Measurements from ENCODE around the gene FBN3.
"Not testable (repeated sequence)": the region's sequence is repeated elsewhere in the genome, so short reads cannot be mapped to it uniquely, and the experiment has no call there.

The FBN3 gene

DNA sequence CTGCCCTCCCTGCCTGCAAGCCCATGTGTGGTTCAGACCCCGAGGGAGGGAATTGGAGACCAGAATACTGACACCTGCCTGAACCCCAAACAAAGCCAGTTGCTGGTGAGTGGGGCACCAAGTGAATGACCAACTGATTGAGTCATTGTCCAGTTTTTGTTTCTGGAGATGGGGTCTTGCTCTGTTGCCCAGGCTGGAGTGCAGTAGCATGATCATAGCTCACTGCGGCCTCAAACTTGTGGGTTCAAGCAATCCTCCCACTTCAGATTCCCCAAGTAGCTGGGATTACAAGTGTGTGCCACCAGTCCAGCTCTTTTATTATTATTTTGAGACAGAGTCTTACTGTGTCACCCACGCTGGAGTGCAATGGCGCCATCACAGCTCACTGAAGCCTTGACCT is 92.9 kb downstream of the FBN3 start:
- DNase-seq (ENCODE audit: low spot score), result no peak

DNA sequence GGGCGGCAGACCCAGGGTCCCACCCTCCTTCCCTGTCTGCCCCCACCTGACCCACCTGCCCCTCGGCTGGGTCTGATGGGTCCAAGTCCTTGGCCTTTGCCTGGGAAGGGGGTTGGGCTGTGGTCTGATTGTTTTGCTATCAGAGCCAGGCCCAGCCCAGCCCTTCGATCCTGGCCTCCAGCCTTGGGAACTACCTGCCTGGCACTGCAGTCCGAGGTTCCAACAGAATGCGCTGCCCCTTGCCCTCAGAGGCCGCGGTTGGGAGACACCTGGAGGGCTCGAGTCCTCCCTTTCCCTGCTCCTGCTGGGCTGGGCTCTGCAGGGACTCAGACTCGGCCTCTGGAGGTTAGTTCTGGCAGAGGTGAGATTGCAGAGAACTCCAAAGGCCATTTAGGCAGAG is 95.2 kb downstream of the FBN3 start:
- DNase-seq (ENCODE audit: low spot score), result no peak

DNA sequence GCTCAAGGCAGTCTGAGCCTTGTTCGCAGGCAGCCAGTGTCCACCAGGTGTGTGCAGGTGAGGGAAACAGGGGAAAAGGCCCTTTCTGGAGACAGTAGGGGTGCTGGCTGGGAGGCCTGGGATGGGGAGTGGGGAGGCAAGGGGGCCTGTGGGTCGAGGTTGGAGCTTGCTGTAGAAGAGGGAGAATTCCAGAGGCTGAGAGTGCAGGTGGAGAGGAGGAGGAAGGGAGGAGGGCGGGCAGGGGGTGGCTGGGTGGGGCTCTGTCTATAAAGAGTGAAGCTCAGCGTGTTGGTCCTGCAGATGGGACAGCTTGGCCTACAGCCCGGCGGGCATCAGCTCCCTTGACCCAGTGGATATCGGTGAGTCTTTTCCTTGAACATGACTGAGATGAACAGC is 96.9 kb downstream of the FBN3 start, which contains the start of gene CCL25:
TSS of gene CCL25 (plus strand) at position 297 of the 396 bp plus-strand sequence. CDS start 290 bp downstream, outside the sequence.
- DNase-seq (ENCODE audit: low spot score), result no peak

DNA sequence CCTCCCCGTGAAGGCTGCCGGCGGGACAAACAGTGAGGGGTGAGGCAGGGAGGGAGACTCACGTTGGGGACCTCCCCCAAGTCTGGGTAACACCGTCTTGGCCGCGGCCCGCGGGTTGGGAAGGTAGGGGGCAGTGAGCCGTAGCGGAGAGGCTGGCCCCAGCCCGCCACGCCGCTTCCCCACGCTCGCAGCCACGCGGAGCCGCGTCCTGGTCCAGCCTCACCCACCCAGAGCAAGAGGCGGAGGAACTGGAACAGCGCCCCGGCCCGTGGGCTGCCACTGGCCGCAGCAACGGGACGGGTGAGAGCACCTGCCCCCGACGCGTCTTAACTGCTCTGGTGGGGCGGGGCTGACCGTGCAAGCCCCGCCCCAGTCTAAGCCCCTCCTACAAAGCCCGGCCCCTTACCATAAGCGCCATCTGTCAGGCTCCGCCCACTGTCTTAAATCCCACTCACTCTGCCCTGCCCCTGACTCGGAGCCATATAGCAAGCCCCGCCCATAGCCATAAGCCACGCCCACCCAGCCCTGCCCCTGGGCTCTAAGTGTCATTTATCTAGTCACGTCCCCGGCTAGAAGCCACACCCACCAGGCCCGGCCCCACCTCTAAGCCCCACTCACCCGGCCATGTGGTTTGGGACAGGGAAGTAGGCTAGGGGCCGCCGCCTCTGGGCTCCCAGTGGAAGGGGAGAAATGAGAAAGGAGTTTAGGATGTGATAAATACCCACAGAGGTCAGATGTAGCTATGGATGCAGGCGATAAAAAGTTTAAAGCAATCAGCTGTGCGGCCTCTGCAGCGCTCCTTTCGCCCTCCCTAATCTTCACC is 98.9 kb downstream of the FBN3 start:
- DNase-seq (ENCODE audit: low spot score), result peak; percentile 97

DNA sequence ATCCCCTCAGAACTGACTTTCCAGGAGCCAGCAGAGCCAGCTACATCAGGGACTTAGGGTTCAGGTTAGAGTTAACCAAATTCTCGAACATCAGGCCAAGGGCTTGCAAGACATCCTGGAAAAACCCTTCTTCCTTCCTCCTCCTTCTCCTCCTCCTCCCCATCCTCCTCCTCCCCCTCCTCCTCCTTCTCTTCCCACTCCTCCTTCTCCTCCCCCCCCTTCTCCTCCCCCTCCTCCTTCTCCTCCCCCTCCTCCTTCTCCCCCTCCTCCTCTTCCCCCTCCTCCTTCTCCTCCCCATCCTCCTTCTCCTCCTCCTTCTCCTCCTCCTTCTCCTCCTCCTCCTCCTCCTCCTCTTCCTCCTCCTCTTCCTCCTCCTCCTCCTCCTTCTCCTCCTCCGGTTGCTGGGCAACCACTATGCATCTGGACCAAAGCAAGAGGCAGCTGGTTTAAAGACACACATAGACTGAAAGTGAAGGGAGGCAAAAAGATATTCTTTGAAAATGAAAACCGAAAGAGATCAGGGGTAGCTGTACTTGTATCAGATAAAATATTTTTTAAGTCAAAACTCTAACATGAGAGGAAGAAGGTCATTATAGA is 102.7 kb downstream of the FBN3 start:
- DNase-seq (ENCODE audit: low spot score), result no peak

DNA sequence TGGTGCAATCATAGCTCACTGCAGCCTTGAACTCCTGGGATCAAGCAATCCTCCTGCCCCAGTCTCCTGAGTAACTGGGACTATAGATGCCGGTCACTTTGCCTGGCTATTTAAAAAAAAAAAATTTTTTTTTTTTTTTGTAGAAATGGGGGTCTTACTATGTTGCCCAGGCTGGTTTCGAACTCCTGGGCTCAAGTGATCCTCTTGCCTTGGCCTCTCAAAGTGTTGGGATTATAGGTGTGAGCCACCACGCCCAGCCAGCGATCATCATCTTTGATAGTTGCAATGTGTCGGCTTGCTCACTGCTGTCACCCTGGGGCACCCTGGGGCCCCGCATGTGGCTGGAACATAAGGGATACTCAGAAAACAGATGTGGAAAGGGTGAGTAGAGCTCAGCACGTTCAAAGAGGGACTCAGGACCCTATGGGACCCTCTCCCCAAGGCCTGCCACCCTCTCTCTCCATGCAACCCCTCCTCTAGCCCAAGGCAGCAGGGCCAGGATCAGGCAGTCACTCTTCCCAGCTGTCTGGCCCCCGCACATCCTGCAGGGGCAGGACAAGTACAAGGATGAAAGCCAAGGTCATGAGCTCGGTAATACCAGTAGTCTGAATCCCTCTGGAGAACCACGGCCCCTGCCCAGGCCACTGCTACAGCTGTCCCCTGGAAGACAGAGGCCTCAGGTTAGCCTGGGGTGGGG is 103.4 kb downstream of the FBN3 start:
- DNase-seq (ENCODE audit: low spot score), result no peak

DNA sequence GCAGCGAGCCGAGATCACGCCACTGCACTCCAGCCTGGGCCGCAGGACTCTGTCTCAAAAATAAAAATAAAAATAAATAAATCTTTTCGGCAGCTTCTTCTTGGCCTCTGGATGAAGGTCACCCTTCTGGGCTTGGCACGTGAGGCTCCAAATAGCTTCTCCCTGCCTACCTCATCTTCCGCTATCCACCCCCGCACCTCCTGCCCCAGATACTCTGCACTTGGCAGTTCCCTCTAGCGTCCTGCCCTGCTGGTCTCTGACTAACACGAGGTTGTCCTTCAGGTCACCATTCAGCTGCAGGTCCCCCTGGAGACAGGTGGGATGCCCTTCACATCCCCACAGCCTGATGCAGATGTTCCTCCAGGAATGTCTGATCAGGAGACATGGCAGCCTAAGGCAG is 105.4 kb downstream of the FBN3 start:
- DNase-seq (ENCODE audit: low spot score), result no peak

DNA sequence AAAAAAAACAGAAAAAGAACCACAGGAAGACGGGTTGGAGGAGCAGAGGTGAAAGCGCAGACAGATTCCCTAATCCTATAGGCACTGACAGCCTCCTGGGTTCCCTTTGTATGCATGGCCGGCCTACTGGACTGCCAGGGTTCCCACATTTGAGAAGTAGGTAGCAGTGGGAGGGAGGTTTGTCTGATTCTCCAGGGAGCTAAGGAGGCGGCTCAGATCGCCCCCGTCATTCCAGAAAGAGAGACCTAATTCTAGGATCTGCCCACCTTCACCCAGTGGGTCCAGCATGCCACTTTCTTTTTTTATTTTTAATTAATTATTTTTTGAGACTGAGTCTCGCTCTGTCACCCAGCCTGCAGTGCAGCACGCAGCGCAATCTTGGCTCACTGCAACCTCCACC is 106.5 kb downstream of the FBN3 start:
- no peak for DNase-seq (ENCODE audit: low spot score)

DNA sequence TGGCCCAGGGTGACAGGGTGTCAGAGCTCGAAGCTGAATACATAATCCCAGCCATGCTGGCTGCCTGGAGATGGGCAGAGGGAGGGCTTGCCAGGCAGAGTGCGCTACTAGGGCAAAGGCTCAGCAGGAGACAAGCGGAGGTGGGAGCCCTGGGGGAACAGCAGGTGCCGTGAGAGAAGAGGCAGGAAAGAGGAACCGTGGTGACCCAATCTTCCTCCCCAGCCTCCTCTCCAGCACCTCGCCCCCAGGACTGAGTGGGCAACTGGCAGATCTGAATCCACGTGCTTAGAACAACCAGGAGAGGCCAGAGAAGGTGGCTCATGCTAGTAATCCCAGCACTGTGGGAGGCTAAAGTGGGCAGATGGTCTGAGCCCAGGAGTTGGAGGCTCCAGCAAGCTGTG is 107.9 kb downstream of the FBN3 start:
- DNase-seq (ENCODE audit: low spot score), result no peak

DNA sequence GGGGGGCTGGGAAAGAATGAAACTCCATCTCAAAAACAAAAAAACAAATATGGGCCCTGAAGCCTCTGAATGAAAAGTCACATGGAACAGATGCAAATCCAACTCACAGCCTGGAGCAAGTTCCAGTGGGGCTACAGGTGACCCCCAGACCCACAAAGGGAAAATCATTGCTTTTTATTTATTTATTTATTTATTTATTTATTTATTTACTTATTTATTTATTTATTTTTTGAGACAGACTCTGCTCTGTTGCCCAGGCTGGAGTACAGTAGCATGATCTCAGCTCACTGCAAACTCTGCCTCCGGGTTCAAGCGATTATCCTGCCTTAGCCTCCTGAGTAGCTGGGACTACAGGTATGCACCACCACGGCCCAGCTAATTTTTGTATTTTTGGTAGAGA is 110.2 kb downstream of the FBN3 start:
- no peak for DNase-seq (ENCODE audit: low spot score)

DNA sequence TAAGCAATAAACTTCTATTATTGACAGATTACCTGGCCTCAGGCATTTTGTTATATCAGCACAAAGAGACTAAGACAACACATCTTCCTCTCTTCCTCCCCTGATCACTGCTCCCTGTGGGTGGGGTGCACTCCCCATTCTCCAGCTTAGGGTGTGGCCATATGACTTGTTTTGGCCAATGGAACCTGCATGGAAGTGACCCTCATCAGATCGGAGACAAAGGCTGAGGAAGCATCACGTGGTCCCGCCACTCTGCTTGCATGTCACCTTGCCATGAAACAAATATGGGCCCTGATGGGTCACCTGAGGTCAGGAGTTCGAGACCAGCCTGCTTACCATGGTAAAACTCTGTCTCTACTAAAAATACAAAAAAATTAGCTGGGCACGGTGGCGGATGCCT is 110.6 kb downstream of the FBN3 start:
- no peak for DNase-seq (ENCODE audit: low spot score)

DNA sequence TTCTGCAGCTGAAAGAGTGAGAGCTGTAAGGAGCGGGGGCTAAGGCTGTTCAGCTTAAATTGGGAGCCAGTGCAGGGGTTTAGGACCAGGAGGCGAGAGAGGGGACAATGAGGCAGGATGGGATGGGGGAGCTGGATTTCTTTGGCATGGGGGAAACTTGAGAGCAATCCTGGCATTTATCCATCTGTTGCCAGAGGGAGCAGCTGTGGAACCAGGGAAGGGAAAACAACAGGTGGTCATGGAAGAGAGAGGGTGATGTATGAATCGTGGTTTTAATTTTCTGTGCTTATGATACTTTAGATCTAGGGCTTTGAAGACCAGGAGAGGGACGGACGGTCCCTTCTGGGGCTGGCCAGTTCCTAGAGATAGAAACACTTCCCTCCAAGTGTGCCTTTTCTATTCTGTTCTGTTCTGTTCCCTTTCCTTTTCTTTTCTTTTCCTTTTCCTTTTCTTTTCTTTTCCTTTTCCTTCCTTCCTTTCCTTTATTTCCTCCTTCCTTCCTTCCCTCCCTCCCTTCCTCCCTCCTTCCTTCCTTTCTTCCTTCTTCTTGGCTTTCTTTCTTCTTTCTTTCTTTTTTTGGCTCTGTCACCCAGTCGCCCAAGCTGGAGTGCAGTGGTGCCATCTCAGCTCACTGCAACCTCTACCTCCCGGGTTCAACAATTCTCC is 112.8 kb downstream of the FBN3 start:
- no peak for DNase-seq (ENCODE audit: low spot score)

DNA sequence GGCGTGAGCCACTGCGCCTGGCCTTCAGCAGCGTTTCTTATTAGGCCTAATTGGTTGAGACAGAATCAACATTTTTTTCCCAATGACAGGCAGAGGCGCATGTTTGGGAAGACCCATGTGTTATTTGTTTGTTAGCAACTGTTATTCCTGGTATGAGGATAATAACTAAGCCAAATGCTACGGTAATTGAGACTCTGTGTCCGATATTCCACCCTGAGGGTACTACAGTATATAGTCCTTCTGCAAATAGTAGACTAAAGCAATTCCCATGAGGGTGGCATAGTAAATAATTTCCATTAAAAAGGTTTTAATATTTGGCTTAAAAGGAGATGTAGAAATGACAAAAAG is 115.2 kb downstream of the FBN3 start:
- DNase-seq (ENCODE audit: low spot score), result no peak

DNA sequence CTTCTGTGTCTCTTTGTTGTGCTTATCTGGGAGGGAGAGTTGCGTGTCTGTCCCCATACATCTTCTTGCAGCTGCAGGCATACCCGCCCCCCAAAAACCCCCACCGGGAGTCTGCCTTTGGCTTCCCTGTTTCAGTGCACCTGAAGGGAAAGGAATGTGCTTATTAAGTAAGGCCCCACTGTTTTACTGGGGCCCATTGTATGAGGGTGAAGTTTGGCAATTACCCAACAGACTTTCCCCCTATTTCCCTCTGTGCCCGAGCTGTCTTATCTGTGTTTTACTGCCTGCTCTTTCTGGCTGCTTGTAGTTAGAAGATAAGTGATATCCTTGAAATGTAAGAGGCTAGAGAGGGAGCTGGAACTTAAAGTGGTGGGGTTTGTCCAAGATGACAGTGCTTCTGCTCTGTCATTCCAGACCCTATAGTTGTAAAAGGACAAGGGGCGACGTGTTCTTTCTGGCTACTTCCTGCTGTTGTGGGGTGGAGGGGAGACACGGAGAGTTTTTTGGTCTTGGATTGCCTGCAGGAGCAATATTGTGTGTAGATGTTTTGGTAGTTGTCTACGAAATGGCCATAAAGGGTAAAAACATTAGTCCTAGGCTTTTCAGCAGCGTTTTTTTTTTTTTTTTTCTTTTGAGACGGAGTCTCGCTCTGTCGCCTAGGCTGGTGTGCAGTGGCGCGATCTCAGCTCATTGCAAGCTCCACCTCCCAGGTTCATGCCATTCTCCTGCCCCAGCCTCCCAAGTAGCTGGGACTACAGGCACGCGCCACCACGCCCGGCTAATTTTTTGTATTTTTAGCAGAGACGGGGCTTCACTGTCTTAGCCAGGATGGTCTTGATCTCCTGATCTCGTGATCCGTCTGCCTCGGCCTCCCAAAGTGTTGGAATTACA is 115.9 kb downstream of the FBN3 start:
- DNase-seq (ENCODE audit: low spot score), result not testable (repeated sequence)

DNA sequence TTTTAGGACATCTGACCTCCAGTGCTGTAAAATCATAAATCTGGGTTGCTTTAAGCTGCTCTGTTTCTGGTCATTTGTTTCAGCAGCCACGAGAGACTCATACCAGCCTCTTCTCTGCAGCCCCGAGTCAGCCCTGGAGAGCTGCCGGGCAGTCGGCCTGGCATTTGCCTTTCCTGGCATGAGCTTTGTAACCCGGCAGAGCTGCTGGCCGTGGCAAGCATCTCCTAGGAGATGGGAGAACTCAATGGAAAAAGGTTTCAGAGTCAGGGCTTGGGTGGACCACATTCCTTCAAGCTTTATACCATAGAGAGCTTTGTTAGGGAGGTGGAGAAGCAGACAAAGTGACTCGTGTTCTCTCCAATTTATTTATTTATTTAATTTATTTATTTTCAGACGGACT is 118.4 kb downstream of the FBN3 start:
- DNase-seq (ENCODE audit: low spot score), result no peak

DNA sequence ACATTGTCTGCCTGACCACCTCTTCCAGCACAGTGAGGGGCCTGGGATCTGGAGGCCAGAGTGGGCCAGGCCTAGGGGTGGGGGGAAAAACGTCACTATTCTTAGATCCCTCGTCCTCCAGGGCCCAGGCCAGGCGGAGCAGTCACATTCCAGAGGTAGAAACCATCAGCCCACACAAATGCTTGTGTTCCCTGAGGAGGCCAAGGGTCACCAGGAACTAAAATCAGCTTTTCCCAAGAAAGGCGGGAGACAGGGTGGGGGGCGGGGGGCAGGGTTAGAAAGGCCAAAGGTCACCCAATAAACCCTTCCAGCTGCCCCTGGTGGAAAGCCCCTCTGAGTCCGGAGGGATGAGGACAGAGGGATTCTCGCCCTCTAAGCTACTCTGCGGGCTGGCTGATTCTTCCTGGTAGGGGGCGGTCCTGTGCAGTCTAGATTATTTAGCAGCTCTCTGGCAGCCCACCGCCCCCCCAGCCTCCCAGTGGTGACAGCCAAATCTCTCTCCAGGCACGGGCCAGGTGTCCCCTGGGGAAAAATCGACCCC is 120.4 kb downstream of the FBN3 start:
- no peak for DNase-seq (ENCODE audit: low spot score)

DNA sequence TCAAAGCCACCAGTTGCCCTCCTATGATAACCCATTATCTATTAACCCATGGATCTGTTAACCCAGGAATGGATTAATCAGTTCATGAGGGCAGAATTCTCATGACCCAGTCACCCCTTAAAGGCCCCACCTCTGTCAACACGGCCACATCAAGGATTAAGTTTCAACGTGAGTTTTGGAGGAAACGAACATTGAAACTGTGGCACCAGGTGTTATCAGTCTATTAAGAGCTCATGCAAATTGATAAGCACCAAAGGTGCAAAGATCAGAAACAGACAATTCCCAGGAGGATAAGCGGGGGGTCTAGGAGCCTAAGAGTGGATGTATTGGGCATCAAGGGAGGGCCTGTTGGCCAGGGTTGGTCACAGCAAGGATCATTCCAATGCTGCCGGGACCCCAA is 124.1 kb downstream of the FBN3 start:
- no peak for DNase-seq (ENCODE audit: low spot score)

DNA sequence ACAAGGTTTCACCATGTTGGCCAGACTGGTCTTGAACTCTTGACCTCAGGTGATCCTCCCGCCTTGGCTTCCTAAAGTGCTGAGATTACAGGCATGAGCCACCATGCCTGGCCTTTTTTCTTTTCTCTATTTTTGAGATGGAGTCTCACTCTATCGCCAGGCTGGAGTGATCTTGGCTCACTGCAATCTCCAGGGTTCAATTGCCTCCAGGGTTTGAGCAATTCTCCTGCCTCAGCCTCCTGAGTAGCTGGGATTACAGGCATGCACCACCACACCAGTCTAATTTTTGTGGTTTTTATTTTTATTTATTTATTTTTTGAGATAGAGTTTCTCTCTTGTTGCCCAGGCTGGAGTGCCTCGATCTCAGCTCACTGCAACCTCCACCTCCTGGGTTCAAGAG is 125.1 kb downstream of the FBN3 start:
- not testable (repeated sequence) for DNase-seq (ENCODE audit: low spot score)

DNA sequence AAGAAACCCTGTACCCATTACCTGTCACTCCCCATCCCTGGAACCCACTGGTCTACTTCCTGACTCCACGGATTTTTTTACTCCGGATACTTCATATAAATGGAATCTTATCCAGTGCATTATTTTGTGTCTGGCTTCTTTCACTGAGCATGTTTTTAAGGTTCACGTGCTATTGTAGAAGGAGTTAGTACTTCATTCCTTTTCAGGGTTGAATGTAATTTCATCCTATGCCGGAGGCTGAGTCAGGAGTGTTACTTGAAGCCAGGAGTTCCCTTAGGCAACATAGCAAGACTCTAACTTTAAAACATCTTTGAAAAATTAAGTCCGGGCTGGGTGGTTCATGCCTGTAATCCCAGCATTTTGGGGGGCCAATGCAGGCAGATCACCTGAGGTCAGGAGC is 126.0 kb downstream of the FBN3 start:
- DNase-seq (ENCODE audit: low spot score), result no peak

DNA sequence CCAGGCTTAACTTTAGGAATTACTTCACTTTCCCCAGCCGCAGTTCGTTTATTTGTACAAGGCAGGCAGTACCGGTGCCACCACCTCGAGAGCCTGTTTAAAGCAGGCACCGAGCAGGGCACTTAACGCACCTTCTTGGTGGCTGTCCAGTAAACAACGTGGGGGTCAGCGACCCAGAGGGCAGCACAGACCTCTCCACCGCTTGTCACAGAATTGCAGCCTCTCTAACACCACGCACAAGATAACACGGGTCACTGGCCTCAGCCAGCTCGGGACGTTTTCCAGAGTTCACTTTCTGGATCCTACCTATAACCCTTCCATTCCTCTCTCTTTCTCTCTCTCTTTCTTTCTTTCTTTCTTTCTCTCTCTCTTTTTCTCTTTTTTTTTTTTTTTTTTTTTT is 127.1 kb downstream of the FBN3 start:
- DNase-seq (ENCODE audit: low spot score), result no peak

DNA sequence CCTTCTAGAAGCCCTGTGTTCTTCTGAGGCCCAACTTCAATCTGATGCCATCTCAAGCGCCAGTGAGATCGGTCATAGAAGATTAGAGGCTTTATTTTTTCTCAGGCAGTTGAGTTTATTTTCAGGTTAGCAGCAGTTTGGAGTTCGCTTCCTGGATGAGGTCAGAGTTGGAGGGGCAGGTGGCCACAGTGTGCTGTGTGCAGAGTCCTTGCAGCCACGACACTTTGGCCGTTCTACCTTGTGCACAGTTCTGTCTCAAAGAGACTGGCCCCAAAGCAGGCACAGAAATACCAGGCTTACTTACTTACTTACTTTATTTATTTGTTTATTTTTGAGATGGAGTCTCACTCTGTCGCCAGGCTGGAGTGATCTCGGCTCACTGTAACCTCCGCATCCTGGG is 128.0 kb downstream of the FBN3 start:
- no peak for DNase-seq (ENCODE audit: low spot score)

Data from germinal center (tissue), 1 donor.